Large intestine (tissue), 12 donors: Measurements from ENCODE around the gene NDUFS7. TPM values are rescaled to one million over a fixed set of nuclear protein-coding genes. Genes with fewer than 3 reads are reported as not detected.

Source experiments
- DNase-seq, 2 donors: peaks; one replicate each; pipeline versions ENCODE4 v3.0.0 to v3.0.0-alpha.2; 2013
- H3K27ac ChIP-seq: one replicate; pipeline ENCODE4 v1.5.1; 2013; ENCODE audit warnings: low read length
- H3K27me3 ChIP-seq: 2 replicates; pipeline ENCODE4 v1.6.1; 2013; ENCODE audit warnings: low read length; ENCODE audit not compliant: control insufficient read depth, insufficient read depth
- H3K36me3 ChIP-seq: 2 replicates; pipeline ENCODE4 v1.6.1; 2013; ENCODE audit warnings: low read length; ENCODE audit not compliant: control insufficient read depth, insufficient read depth
- H3K4me1 ChIP-seq: one replicate; pipeline ENCODE4 v1.6.1; 2013; ENCODE audit warnings: low read length; ENCODE audit not compliant: control insufficient read depth, insufficient read depth
- H3K4me3 ChIP-seq: one replicate; pipeline ENCODE4 v1.5.1; 2013; ENCODE audit warnings: low read length
- H3K9me3 ChIP-seq: one replicate; pipeline ENCODE4 v1.6.1; 2013; ENCODE audit warnings: mild to moderate bottlenecking, low read depth, low read length, moderate library complexity; ENCODE audit not compliant: control insufficient read depth
- WGBS: methylation state at CpG from one replicate; pipeline ENCODE4 v1.1.5; 2013; ENCODE audit warnings: low lambda C conversion rate; ENCODE audit not compliant: insufficient coverage; 5-methylcytosine and 5-hydroxymethylcytosine counted together
- long read RNA-seq, 11 donors: transcript quantifications; one replicate each; lab custom pipeline, GENCODE V29; 2026
- polyA plus RNA-seq: library from polyadenylated mRNA; unstranded; fragments of 120-200 nt; gene quantifications from one replicate; pipeline ENCODE4 v1.2.1, GENCODE V29; 2013

The NDUFS7 gene
- polyA plus RNA-seq = 91.9 TPM
- long read RNA-seq, donor 1, transcript NDUFS7-201 (8 exons, 1,039 nt) = major isoform, 30 of 33 reads
- long read RNA-seq, donor 1, partial matches to known transcripts = 0 of 33 reads
- long read RNA-seq, donor 1, other reads (novel, unspliced or antisense) = 0 of 33 reads
- long read RNA-seq, donor 2, transcript NDUFS7-217 (1 exons, 3,743 nt) = minor isoform, 8 of 115 reads
- long read RNA-seq, donor 2, transcript NDUFS7-201 (8 exons, 1,039 nt) = major isoform, 88 of 115 reads
- long read RNA-seq, donor 2, partial matches to known transcripts = 8 of 115 reads
- long read RNA-seq, donor 2, other reads (novel, unspliced or antisense) = 6 of 115 reads
- long read RNA-seq, donor 3 = 0 reads
- long read RNA-seq, donor 4, transcript NDUFS7-201 (8 exons, 1,039 nt) = major isoform, 7 of 7 reads
- long read RNA-seq, donor 4, partial matches to known transcripts = 0 of 7 reads
- long read RNA-seq, donor 4, other reads (novel, unspliced or antisense) = 0 of 7 reads
- long read RNA-seq, donor 5, transcript NDUFS7-201 (8 exons, 1,039 nt) = major isoform, 33 of 36 reads
- long read RNA-seq, donor 5, partial matches to known transcripts = 0 of 36 reads
- long read RNA-seq, donor 5, other reads (novel, unspliced or antisense) = 0 of 36 reads
- long read RNA-seq, donor 6, transcript NDUFS7-201 (8 exons, 1,039 nt) = major isoform, 70 of 106 reads
- long read RNA-seq, donor 6, transcript NDUFS7-217 (1 exons, 3,743 nt) = minor isoform, 6 of 106 reads
- long read RNA-seq, donor 6, partial matches to known transcripts = 25 of 106 reads
- long read RNA-seq, donor 6, other reads (novel, unspliced or antisense) = 0 of 106 reads
- long read RNA-seq, donor 7, transcript NDUFS7-201 (8 exons, 1,039 nt) = major isoform, 30 of 42 reads
- long read RNA-seq, donor 7, transcript NDUFS7-217 (1 exons, 3,743 nt) = minor isoform, 6 of 42 reads
- long read RNA-seq, donor 7, partial matches to known transcripts = 5 of 42 reads
- long read RNA-seq, donor 7, other reads (novel, unspliced or antisense) = 0 of 42 reads
- long read RNA-seq, donor 8, transcript NDUFS7-217 (1 exons, 3,743 nt) = minor isoform, 6 of 117 reads
- long read RNA-seq, donor 8, transcript NDUFS7-201 (8 exons, 1,039 nt) = major isoform, 79 of 117 reads
- long read RNA-seq, donor 8, partial matches to known transcripts = 22 of 117 reads
- long read RNA-seq, donor 8, other reads (novel, unspliced or antisense) = 5 of 117 reads
- long read RNA-seq, donor 9, transcript NDUFS7-217 (1 exons, 3,743 nt) = minor isoform, 6 of 73 reads
- long read RNA-seq, donor 9, transcript NDUFS7-201 (8 exons, 1,039 nt) = major isoform, 57 of 73 reads
- long read RNA-seq, donor 9, partial matches to known transcripts = 6 of 73 reads
- long read RNA-seq, donor 9, other reads (novel, unspliced or antisense) = 0 of 73 reads
- long read RNA-seq, donor 10, transcript NDUFS7-201 (8 exons, 1,039 nt) = major isoform, 53 of 78 reads
- long read RNA-seq, donor 10, transcript NDUFS7-217 (1 exons, 3,743 nt) = minor isoform, 6 of 78 reads
- long read RNA-seq, donor 10, partial matches to known transcripts = 15 of 78 reads
- long read RNA-seq, donor 10, other reads (novel, unspliced or antisense) = 0 of 78 reads
- long read RNA-seq, donor 11, transcript NDUFS7-201 (8 exons, 1,039 nt) = major isoform, 37 of 51 reads
- long read RNA-seq, donor 11, partial matches to known transcripts = 5 of 51 reads
- long read RNA-seq, donor 11, other reads (novel, unspliced or antisense) = 5 of 51 reads

DNA sequence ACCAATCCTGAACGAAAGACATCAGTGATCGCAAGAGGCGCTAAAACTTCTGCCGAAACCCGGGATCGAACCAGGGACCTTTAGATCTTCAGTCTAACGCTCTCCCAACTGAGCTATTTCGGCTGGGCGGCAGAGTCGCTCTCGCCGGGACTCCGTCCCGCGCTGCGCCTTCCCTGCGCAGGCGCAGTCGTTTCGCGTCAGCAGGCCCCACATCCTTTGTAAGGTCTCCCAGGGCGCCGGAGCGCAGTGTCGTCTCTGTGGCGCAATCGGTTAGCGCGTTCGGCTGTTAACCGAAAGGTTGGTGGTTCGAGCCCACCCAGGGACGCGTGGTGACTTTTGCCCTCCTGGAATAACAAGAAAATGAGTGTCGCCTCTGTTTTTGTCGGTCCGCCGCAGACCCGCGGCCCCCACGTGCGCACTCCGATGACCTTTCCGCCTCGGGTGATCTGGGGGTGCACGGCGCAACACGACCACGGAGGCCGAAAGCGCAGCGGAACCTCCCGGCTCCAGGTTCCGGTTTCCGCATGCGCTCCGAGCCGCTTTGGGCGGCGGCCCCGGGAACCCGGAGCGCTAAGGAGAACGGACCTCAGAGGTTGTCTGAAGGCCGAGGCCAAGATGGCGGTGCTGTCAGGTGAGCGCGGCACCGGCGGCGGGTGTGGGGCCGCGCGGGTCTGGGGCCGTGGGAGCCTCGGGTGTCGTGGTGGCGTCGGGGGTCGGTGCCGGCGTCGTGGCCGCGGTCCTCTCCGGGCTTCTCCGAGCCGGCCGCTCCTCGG, at the start of gene NDUFS7:
NDUFS7 (plus strand) TSS at position 596 of the 773 bp plus-strand sequence; CDS start at position 616, 20 bp downstream.
- DNase-seq = peak; percentile 92 to 93
- Histone ChIP-seq H3K27ac (peak within 1 kb of the TSS; percentile 89), H3K9me3 (peaks cover 3% of the 10 kb centered on the region), H3K27me3 (no peaks in the 10 kb centered on the region), H3K4me1 (peaks cover 4% of the 10 kb centered on the region), H3K36me3 (peaks cover 11% of the 10 kb centered on the region), H3K4me3 (peak within 1 kb of the TSS; percentile 91)
- WGBS = no CpG with 5 or more reads among the region's 90 CpGs

DNA sequence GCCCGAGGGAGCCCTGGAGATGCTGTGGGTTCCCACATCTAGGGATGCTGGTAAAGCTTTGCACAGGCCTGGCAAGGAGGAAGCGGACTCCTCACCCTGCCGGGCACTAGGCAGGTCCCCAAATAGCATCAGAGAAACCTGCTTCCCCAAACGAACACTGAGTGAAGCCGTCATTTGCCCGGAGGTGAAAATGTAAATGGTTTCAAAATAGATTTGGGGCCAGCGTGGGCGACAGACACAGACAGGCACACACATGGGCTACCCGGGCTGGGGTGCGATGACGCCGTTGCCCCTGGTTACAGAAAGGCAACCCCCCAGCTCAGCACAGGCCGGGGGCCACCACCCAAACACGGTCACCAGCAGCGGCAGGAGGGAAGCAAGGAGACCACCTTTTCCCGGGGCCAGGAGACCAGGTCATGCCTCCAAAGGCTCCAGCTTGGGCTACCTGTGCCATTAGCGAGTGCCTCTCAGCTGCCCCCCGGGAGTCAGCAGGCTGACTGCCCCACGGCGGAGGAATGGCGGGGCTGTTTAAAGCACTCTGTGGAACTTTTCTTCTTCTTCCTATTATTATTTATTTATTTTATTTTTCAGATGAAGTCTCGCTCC, 47.5 kb upstream of the NDUFS7 start:
- Histone ChIP-seq H3K27me3 (peaks cover 6% of the 10 kb centered on the region), H3K4me1 (no peaks in the 10 kb centered on the region), H3K36me3 (no peaks in the 10 kb centered on the region), H3K9me3 (no peaks in the 10 kb centered on the region), H3K27ac (no peak overlapping the region), H3K4me3 (no peak overlapping the region)
- no CpG with 5 or more reads among the region's 22 CpGs for WGBS
- DNase-seq = no peak

DNA sequence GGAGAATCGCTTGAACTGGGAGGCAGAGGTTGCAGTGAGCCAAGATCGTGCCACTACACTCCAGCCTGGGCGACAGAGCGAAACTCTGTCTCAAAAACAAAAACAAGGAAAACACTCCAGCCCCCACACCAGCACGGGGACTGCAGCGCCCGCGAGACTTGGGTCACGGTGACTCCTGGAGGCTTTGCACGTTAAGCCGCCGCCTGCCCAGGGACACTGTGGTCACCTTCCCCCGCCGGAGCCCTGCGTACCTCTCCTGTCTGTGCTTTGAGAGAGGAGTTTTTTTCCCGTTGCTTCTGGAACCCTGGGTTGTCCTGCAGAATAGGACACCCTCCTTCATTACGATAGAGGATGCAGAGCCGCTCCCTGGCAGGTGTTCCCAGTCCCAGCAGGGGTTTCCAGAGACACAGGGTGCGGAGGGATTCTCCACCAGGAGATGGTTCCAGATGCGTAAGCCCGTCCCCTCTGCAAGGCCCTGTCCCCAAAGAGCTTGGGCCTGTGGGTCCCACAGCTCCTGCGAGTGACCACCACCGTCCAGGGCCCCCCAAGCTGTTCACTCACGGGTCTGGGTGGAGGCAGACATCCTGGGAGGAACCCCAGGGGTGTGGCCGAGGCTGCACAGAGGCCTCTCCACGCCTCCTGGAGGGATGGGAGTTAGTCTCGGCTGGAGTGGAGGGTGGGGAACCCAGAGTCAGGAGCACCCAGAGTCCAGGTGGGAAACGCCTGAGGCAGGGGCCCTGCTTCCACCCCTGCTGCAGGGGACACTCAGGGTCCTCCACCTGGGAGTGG, 42.8 kb upstream of the NDUFS7 start:
- H3K9me3 ChIP-seq = no peaks in the 10 kb centered on the region
- H3K27ac ChIP-seq = no peak overlapping the region
- H3K27me3 ChIP-seq = no peaks in the 10 kb centered on the region
- no CpG with 5 or more reads among the region's 28 CpGs for WGBS
- no peaks in the 10 kb centered on the region for H3K4me1 ChIP-seq
- no peak overlapping the region for H3K4me3 ChIP-seq
- no peaks in the 10 kb centered on the region for H3K36me3 ChIP-seq
- DNase-seq = no peak

DNA sequence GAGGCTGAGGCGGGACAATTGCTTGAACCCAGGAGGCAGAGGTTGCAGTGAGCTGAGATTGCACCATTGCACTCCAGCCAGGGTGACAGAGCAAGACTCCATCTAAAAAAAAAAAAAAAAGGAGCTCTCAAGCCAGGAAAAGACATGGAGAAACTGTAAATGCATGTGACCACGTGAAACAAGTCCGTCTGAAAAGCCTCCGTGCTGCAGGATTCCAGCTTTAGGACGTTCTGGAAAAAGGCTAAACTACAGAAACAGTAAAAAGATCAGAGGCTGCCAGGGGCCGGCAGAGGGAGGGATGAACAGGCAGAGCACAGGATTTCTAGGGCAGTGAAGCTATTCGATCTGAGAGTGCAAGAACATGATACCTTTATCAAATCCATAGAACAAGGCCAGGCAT, 40.7 kb upstream of the NDUFS7 start:
- no peak overlapping the region for H3K4me3 ChIP-seq
- 20% methylated on average over 1 of the region's 7 CpGs for WGBS
- no peaks in the 10 kb centered on the region for H3K4me1 ChIP-seq
- no peaks in the 10 kb centered on the region for H3K36me3 ChIP-seq
- H3K27ac ChIP-seq = no peak overlapping the region
- H3K27me3 ChIP-seq = no peaks in the 10 kb centered on the region
- no peak for DNase-seq
- H3K9me3 ChIP-seq = no peaks in the 10 kb centered on the region

DNA sequence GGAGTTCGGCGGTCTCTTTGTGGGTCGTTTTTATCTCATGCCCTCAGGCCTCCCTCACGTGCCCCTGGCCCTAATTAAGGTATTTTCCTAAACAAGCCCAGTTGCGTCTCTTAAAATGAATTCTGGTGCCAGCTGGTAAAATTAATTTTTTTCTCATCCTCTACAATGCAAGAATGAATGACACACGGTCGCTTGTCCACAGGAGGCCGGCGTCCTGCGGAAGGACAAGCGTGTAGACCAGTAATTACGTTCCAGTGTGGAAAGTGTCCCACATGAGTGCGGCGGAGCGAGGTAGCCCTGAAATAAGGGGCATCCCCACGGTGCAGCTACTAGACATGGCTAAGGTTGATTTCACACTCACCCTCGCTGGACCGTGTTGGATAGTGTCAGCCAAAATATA, 34.5 kb upstream of the NDUFS7 start:
- peaks cover 1% of the 10 kb centered on the region for H3K9me3 ChIP-seq

DNA sequence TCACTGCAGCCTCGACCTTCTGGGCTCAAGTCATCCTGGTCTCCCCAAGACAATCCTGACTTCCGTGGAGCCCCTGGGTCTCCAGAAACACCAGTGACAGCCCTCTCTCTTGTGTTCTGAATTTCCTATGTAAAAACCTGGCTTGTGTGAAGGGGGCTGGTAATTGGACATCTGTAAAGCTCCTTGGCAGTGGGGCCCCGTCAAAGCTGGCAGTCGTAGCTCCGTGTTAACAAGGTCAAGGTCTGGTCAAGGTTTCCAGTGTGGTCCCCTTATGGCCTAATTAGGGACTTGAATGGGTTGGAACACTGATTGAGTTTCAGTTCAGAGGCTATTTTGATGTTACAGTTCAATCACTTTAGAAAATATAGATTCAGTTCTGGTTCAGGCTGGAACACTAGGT, 32.8 kb upstream of the NDUFS7 start:
- DNase-seq = no peak
- no peaks in the 10 kb centered on the region for H3K36me3 ChIP-seq
- WGBS = no CpG with 5 or more reads among the region's 5 CpGs
- H3K9me3 ChIP-seq = peaks cover 3% of the 10 kb centered on the region
- no peak overlapping the region for H3K4me3 ChIP-seq
- H3K27ac ChIP-seq = no peak overlapping the region
- H3K27me3 ChIP-seq = no peaks in the 10 kb centered on the region
- peaks cover 8% of the 10 kb centered on the region for H3K4me1 ChIP-seq

More for the DNA sequence above, 34.5 kb upstream of the NDUFS7 start:
- Histone ChIP-seq H3K4me1 (peaks cover 3% of the 10 kb centered on the region), H3K27ac (no peak overlapping the region), H3K4me3 (no peak overlapping the region), H3K27me3 (no peaks in the 10 kb centered on the region), H3K36me3 (no peaks in the 10 kb centered on the region)
- DNase-seq = no peak
- 95% methylated on average over 4 of the region's 18 CpGs for WGBS

DNA sequence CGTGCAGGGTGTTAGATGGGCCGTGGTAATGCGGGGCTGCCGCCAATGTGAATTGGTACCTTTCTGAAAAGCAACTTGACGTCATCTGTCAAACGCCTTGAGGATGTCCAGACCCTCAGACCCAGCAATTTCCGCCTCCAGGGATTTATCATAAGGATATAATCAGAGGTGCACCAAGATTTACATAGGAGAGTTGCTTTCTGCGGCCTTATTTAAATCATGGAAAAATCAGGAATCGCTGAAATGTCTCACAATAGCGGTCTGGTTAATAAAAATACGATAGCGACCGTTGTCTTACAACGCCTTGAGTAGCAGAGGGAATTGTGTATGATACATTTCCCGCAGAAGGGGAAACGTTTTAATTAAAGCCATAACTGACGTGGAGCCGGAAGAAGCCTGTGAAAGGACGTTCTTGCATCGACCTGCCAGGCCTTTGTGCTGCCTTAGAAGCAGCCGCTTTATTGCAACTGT, 32.3 kb upstream of the NDUFS7 start:
- no peak overlapping the region for H3K4me3 ChIP-seq
- H3K9me3 ChIP-seq = peaks cover 3% of the 10 kb centered on the region
- WGBS = 89% methylated on average over 3 of the region's 21 CpGs
- DNase-seq = no peak
- H3K27me3 ChIP-seq = no peaks in the 10 kb centered on the region
- H3K27ac ChIP-seq = no peak overlapping the region
- no peaks in the 10 kb centered on the region for H3K36me3 ChIP-seq
- peaks cover 13% of the 10 kb centered on the region for H3K4me1 ChIP-seq

DNA sequence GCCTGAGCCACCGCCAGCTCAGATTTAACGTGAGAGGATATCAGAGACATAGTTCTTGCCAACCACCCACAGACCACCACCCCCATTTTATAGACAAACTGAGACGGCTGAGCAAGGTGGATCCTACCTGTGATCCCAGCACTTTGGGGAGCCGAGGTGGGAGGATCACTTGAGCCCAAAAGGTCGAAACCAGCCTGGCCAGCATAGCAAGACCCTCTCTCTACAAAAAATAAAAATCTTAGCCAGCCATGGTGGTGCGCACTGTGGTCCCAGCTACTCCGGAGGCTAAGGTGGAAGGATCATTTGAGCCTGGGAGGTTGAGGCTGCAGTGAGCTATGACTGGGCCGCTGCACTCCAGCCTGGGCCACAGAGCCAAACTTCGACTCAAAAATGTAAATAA, 30.6 kb upstream of the NDUFS7 start:
- H3K4me1 ChIP-seq = peaks cover 16% of the 10 kb centered on the region
- no peak overlapping the region for H3K27ac ChIP-seq
- WGBS = no CpG with 5 or more reads among the region's 9 CpGs
- DNase-seq = no peak
- peaks cover 9% of the 10 kb centered on the region for H3K36me3 ChIP-seq
- no peak overlapping the region for H3K4me3 ChIP-seq
- peaks cover 3% of the 10 kb centered on the region for H3K9me3 ChIP-seq
- H3K27me3 ChIP-seq = no peaks in the 10 kb centered on the region
